Bronchus fibroblast of lung (primary cell): Measurements from ENCODE around the gene MAP4K1. TPM values are rescaled to one million over a fixed set of nuclear protein-coding genes. Genes with fewer than 3 reads are reported as not detected.

Source experiments
- total RNA-seq: library from RNA; depleted of rRNA; stranded (reverse); fragments of >200 nt; gene quantifications from 2 replicates; pipeline ENCODE4 v1.2.3, GENCODE V29; 2015

The MAP4K1 gene
- total RNA-seq: under 0.01 and 0.34 TPM in 2 replicates

GRCh38 chr19:38617764-38618589 is at the start of gene MAP4K1:
MAP4K1 (minus strand) TSS chr19:38617953; CDS start chr19:38617895, 58 bp downstream.

GRCh38 chr19:38647368-38647965 is 29.7 kb upstream of the MAP4K1 start, which contains the start of gene ACTN4:
ACTN4 (plus strand) TSS chr19:38647649; CDS start chr19:38647746, 97 bp downstream.

GRCh38 chr19:38618590-38619360 is 1.0 kb upstream of the MAP4K1 start, which contains the start of gene EIF3K:
EIF3K (plus strand) TSS chr19:38619188; CDS start chr19:38619269, 81 bp downstream.

Other genes starting within 250 kb of the MAP4K1 start
- gene PSMD8, start 243.4 kb downstream of the MAP4K1 start, total RNA-seq: 414 and 429 TPM in 2 replicates
- 0.59 and 2.5 TPM in 2 replicates for gene GGN, start 229.9 kb downstream of the MAP4K1 start, total RNA-seq
- gene SPRED3, start 229.3 kb downstream of the MAP4K1 start, total RNA-seq: 0.84 and 1.5 TPM in 2 replicates
- 12.8 and 17.3 TPM in 2 replicates for gene FAM98C, start 214.9 kb downstream of the MAP4K1 start, total RNA-seq
- gene RASGRP4, start 191.7 kb downstream of the MAP4K1 start, total RNA-seq: not detected in 2 replicates
- under 0.01 TPM in 1 of 2 replicates, not detected in the other for gene RYR1, start 184.3 kb downstream of the MAP4K1 start, total RNA-seq
- gene EIF3K, start 1.2 kb upstream of the MAP4K1 start, total RNA-seq: 664 and 711 TPM in 2 replicates
- 333 and 342 TPM in 2 replicates for gene ACTN4, start 29.7 kb upstream of the MAP4K1 start, total RNA-seq
- gene CAPN12, start 126.5 kb upstream of the MAP4K1 start, total RNA-seq: 0.50 and 1.5 TPM in 2 replicates
- 2.1 TPM in 1 of 2 replicates, not detected in the other for gene LGALS7, start 155.6 kb upstream of the MAP4K1 start, total RNA-seq
- not detected in 2 replicates for gene LGALS7B, start 171.2 kb upstream of the MAP4K1 start, total RNA-seq
- gene LGALS4, start 195.0 kb upstream of the MAP4K1 start, total RNA-seq: 0.15 TPM in 1 of 2 replicates, not detected in the other
- 40.0 and 45.9 TPM in 2 replicates for gene ECH1, start 213.8 kb upstream of the MAP4K1 start, total RNA-seq
- gene HNRNPL, start 232.0 kb upstream of the MAP4K1 start, total RNA-seq: 266 and 278 TPM in 2 replicates